B cell (primary cell): Measurements from ENCODE around the gene FRMD7. TPM values are rescaled to one million over a fixed set of nuclear protein-coding genes. Genes with fewer than 3 reads are reported as not detected.

Source experiments
- ATAC-seq: fragments of 200-7000 bp; cut with Tn5 transposase; one replicate; pipeline ENCODE4 v1.10.0; 2021; ENCODE audit warnings: low read depth, mild to moderate bottlenecking, moderate number of reproducible peaks, moderate library complexity
- CTCF ChIA-PET: fragments of 350-600 bp; sonication (Branson Sonifier 250); formaldehyde crosslinking; loops from one replicate; lab custom pipeline; 2021; ENCODE audit warnings: antibody characterized with exemption, inconsistent platforms; lab: Charles Lee
- POLR2A ChIA-PET: fragments of 350-600 bp; sonication (Branson Sonifier 250); formaldehyde crosslinking; loops from one replicate; lab custom pipeline; 2021; ENCODE audit warnings: antibody characterized with exemption; lab: Charles Lee
- DNase-seq: peaks from one replicate; pipeline ENCODE4 v3.0.0; 2013
- H2AFZ ChIP-seq: 2 replicates; pipeline ENCODE4 v1.6.1; 2012; ENCODE audit warnings: mild to moderate bottlenecking, low read depth, low read length; ENCODE audit not compliant: insufficient read depth, poor library complexity, severe bottlenecking
- H3K27ac ChIP-seq, 2 donors: 1 replicate in 1 of 2; 2 replicates in 1 of 2; pipeline ENCODE4 v1.5.1; 2012 to 2013; ENCODE audit warnings: low read length in 2 of 2, mild to moderate bottlenecking in 2 of 2, moderate library complexity in 1 of 2
- H3K27me3 ChIP-seq, 4 experiments: fragments of 200-600 bp in 1 of 4; sonication (generic) in 1 of 4; replicated peaks in 1 of 4; 1 replicate in 2 of 4; 2 replicates in 2 of 4; pipeline versions ENCODE4 v1.6.1 to v1.7.0; 2013 to 2016; ENCODE audit warnings: low read length in 3 of 4, mild to moderate bottlenecking in 2 of 4, mixed read lengths in 1 of 4, moderate library complexity in 1 of 4; ENCODE audit not compliant: insufficient read depth in 4 of 4, control insufficient read depth in 3 of 4; ENCODE audit errors: control extremely low read depth in 1 of 4
- H3K36me3 ChIP-seq, 2 experiments: replicated peaks in 1 of 2; 1 replicate in 1 of 2; 2 replicates in 1 of 2; pipeline versions ENCODE4 v1.6.1 to v1.7.1; 2013; ENCODE audit warnings: low read length in 1 of 2; ENCODE audit not compliant: insufficient read depth in 2 of 2, control insufficient read depth in 1 of 2; ENCODE audit errors: control extremely low read depth in 1 of 2, extremely low read depth in 1 of 2
- H3K4me1 ChIP-seq, 2 donors: fragments of 200-600 bp in 1 of 2; sonication (generic) in 1 of 2; 1 replicate in 1 of 2; 2 replicates in 1 of 2; pipeline versions ENCODE4 v1.5.1 to v1.6.1; 2013 to 2017; ENCODE audit warnings: low read length in 2 of 2; ENCODE audit not compliant: control insufficient read depth in 2 of 2, insufficient read depth in 2 of 2
- H3K4me2 ChIP-seq: replicated peaks from 2 replicates; pipeline ENCODE3; 2012; ENCODE audit warnings: mild to moderate bottlenecking, low read depth, low read length; ENCODE audit not compliant: poor library complexity, severe bottlenecking
- H3K4me3 ChIP-seq, 5 experiments: fragments of 200-600 bp in 1 of 5; sonication (generic) in 1 of 5; 1 replicate in 3 of 5; 2 replicates in 2 of 5; pipeline versions ENCODE4 v1.5.1 to v1.7.0; 2011 to 2016; ENCODE audit warnings: low read length in 4 of 5, mild to moderate bottlenecking in 4 of 5, low read depth in 2 of 5, control low read depth in 1 of 5, moderate library complexity in 1 of 5; ENCODE audit not compliant: insufficient read depth in 1 of 5; ENCODE audit errors: control extremely low read depth in 1 of 5, extremely low read depth in 1 of 5
- H3K79me2 ChIP-seq: fragments of 200-600 bp; sonication (generic); one replicate; pipeline ENCODE4 v1.6.0; 2016; ENCODE audit warnings: low read length; ENCODE audit not compliant: control insufficient read depth, insufficient read depth
- H3K9ac ChIP-seq: fragments of 200-600 bp; sonication (generic); 2 replicates; pipeline ENCODE4 v1.6.1; 2017; ENCODE audit warnings: mild to moderate bottlenecking, low read length, moderate library complexity
- H3K9me3 ChIP-seq, 3 donors: one replicate each; pipeline versions ENCODE4 v1.6.1 to v1.7.1; 2013; ENCODE audit warnings: low read length in 2 of 3; ENCODE audit not compliant: control insufficient read depth in 2 of 3, insufficient read depth in 1 of 3; ENCODE audit errors: control extremely low read depth in 1 of 3
- H4K20me1 ChIP-seq: 2 replicates; pipeline ENCODE4 v1.6.0; 2012; ENCODE audit warnings: mild to moderate bottlenecking, low read length; ENCODE audit not compliant: insufficient read depth, control insufficient read depth, poor library complexity, severe bottlenecking
- H3K27ac Mint-ChIP-seq: one replicate; pipeline ENCODE4 v1.8.0; 2021; ENCODE audit warnings: mixed read lengths
- H3K27me3 Mint-ChIP-seq: one replicate; pipeline ENCODE4 v1.8.0; 2021; ENCODE audit warnings: mixed read lengths
- H3K4me1 Mint-ChIP-seq: one replicate; pipeline ENCODE4 v1.8.0; 2021; ENCODE audit warnings: mixed read lengths
- H3K4me3 Mint-ChIP-seq: one replicate; pipeline ENCODE4 v1.8.0; 2021; ENCODE audit warnings: mixed read lengths
- H3K9me3 Mint-ChIP-seq: one replicate; pipeline ENCODE4 v1.8.0; 2022; ENCODE audit warnings: mixed read lengths; ENCODE audit not compliant: insufficient read depth
- CTCF ChIP-seq: fragments of 200-600 bp; IDR thresholded peaks from one replicate; pipeline ENCODE4 v1.8.0; 2022; ENCODE audit warnings: antibody characterized with exemption, mild to moderate bottlenecking
- EZH2 ChIP-seq: IDR thresholded peaks from 2 replicates; pipeline ENCODE4 v1.6.1; 2012; ENCODE audit warnings: borderline replicate concordance, low read depth, mild to moderate bottlenecking, moderate library complexity, low read length; ENCODE audit not compliant: insufficient read depth, poor library complexity, severe bottlenecking
- intact Hi-C: fragments of 100-400 bp; cut with micrococcal nuclease; formaldehyde crosslinking; loops from one replicate; pipeline ENCODE4 v1.10.0; 2022
- polyA plus RNA-seq: library from polyadenylated mRNA; depleted of rRNA; stranded (reverse); fragments of >200 nt; gene quantifications from 2 replicates; pipeline ENCODE4 v1.2.3, GENCODE V29; 2012
- total RNA-seq, 2 donors: library from RNA; stranded (reverse); fragments of 120-200 nt in 1 of 2; gene quantifications; 1 replicate in 1 of 2; 2 replicates in 1 of 2; pipeline versions ENCODE4 v1.2.3 to v1.2.4, GENCODE V29; 2013 to 2022

FRMD7 gene
- total and polyA plus RNA-seq, 2 donors (not counting 1 experiment from before 2014, with no cell fraction given) = not detected

GRCh38 chrX:132030264-132030663 is 97.6 kb downstream of the FRMD7 start:
- H3K27me3 ChIP-seq = no peaks in the 10 kb centered on the region
- peaks cover 69% of the 10 kb centered on the region for H3K79me2 ChIP-seq
- Mint-ChIP-seq H3K4me1 (peaks cover 63% of the 10 kb centered on the region), H3K9me3 (no peaks in the 10 kb centered on the region), H3K27ac (peak overlapping the region; percentile 20), H3K27me3 (no peaks in the 10 kb centered on the region), H3K4me3 (no peak overlapping the region)
- TF ChIP-seq EZH2 (no peak), CTCF (no peak)
- no peak overlapping the region for H3K9ac ChIP-seq
- peaks cover 0 to 3% (median 0%) of the 10 kb centered on the region in 3 donors for H3K9me3 ChIP-seq
- ATAC-seq (no peak), DNase-seq (no peak)
- H2AFZ ChIP-seq = no peak overlapping the region
- no peak overlapping the region for H3K27ac ChIP-seq
- H3K4me3 ChIP-seq = no peak overlapping the region
- H4K20me1 ChIP-seq = peaks cover 6% of the 10 kb centered on the region
- H3K4me1 ChIP-seq = peaks cover 17 to 33% of the 10 kb centered on the region in 2 donors
- ChIA-PET CTCF (interaction anchor here (1.3 kb wide), 1 partner anchor 54 kb away, joined by 3 read pairs; no protein-coding TSS in a partner anchor), POLR2A (no interaction called here)
- peaks cover 0 to 2% of the 10 kb centered on the region in 2 experiments for H3K36me3 ChIP-seq
- intact Hi-C loops = no loop called here
- no peak overlapping the region for H3K4me2 ChIP-seq

Other genes with a start within 250 kb of the FRMD7 start
- gene STK26, start 104.7 kb downstream of the FRMD7 start, total RNA-seq = 32.1 and 34.6 TPM in 2 replicates
- gene STK26, start 104.7 kb downstream of the FRMD7 start, polyA plus RNA-seq = 12.4 and 20.4 TPM in 2 replicates
- gene RAP2C, start 91.4 kb upstream of the FRMD7 start, total RNA-seq = 46.0 and 56.0 TPM in 2 replicates
- gene RAP2C, start 91.4 kb upstream of the FRMD7 start, polyA plus RNA-seq = 23.2 and 37.8 TPM in 2 replicates